Sigmoid colon (tissue), 7 donors: ENCODE data around the gene VAMP2. TPM values are rescaled to one million over a fixed set of nuclear protein-coding genes. Genes with fewer than 3 reads are reported as not detected.
A peak's percentile ranks its signal among the peaks of the same experiment; 100 is the strongest.

ENCODE experiments used
- DNase-seq: peaks from one replicate; pipeline ENCODE4 v3.0.0-alpha.2; 2019
- H3K27ac ChIP-seq, 4 donors: fragments of 200-600 bp; sonication (generic); one replicate each; pipeline ENCODE4 v1.5.1; 2016 to 2019; ENCODE audit warnings: mild to moderate bottlenecking in 1 of 4
- H3K27me3 ChIP-seq, 3 donors: fragments of 200-600 bp; sonication (generic); one replicate each; pipeline ENCODE4 v1.5.1; 2019; ENCODE audit warnings: mild to moderate bottlenecking in 1 of 3
- H3K36me3 ChIP-seq, 4 donors: fragments of 200-600 bp; sonication (generic); one replicate each; pipeline ENCODE4 v1.5.1; 2016 to 2019
- H3K4me1 ChIP-seq, 4 donors: fragments of 200-600 bp; sonication (generic); one replicate each; pipeline ENCODE4 v1.5.1; 2017 to 2019
- H3K4me3 ChIP-seq, 4 donors: fragments of 200-600 bp; sonication (generic); one replicate each; pipeline ENCODE4 v1.5.1; 2017 to 2019; ENCODE audit warnings: mild to moderate bottlenecking in 2 of 4, moderate library complexity in 1 of 4
- H3K9me3 ChIP-seq, 4 donors: fragments of 200-600 bp in 3 of 4; sonication (generic) in 3 of 4; one replicate each; pipeline versions ENCODE4 v1.5.1 to v1.6.1; 2013 to 2019
- CTCF ChIP-seq, 4 experiments: fragments of 450-650 bp in 3 of 4; fragments of 200-600 bp in 1 of 4; IDR thresholded peaks; one replicate each; pipeline ENCODE4 v1.5.1; 2016 to 2019; ENCODE audit warnings: antibody characterized with exemption in 4 of 4, mild to moderate bottlenecking in 3 of 4, moderate library complexity in 2 of 4
- EP300 ChIP-seq, 4 donors: sonication (generic); formaldehyde crosslinking; IDR thresholded peaks; one replicate each; pipeline ENCODE4 v1.6.1; 2017; ENCODE audit warnings: antibody characterized with exemption in 4 of 4
- POLR2A ChIP-seq, 2 donors: fragments of 450-650 bp; IDR thresholded peaks; one replicate each; pipeline ENCODE4 v1.6.1; 2016; ENCODE audit warnings: antibody characterized with exemption in 2 of 2, mild to moderate bottlenecking in 2 of 2, moderate library complexity in 2 of 2
- POLR2AphosphoS5 ChIP-seq, 4 donors: sonication (generic); formaldehyde crosslinking; IDR thresholded peaks; one replicate each; pipeline ENCODE4 v1.6.1; 2017; ENCODE audit warnings: antibody characterized with exemption in 4 of 4
- WGBS, 2 donors: extraction: QIAGEN DNeasy Blood & Tissue Kit; methylation state at CpG; one replicate each; pipeline ENCODE4 v1.1.7; 2013; 5-methylcytosine and 5-hydroxymethylcytosine counted together
- intact Hi-C: fragments of 100-400 bp; cut with DNase I; formaldehyde crosslinking; loops from one replicate; pipeline ENCODE4 v1.15.1; 2023
- polyA plus RNA-seq, 3 donors: library from polyadenylated mRNA; stranded (reverse); fragments of 200-250 nt; gene quantifications; one replicate each; pipeline ENCODE4 v1.2.3, GENCODE V29; 2013
- total RNA-seq, 4 donors: library from RNA; depleted of rRNA; stranded (reverse); fragments of >200 nt; gene quantifications; one replicate each; pipeline ENCODE4 v1.1.0, GENCODE V29; 2016
- donor health status: healthy with polysubstance abuse.
- donor health status: Bipolar disorder and iron deficiency.
- donor health status: healthy.

VAMP2 gene
- total and polyA plus RNA-seq, 7 donors, result 20.4 to 57.1 (median 29.6) TPM

- Histone ChIP-seq H3K4me1 (peaks cover 0 to 71% (median 67%) of the 10 kb centered on the region in 4 donors), H3K27ac (peak overlapping the region; percentile 72 to 76 (median 74)), H3K27me3 (peaks cover 12 to 61% (median 51%) of the 10 kb centered on the region in 3 donors), H3K9me3 (no peaks in the 10 kb centered on the region), H3K4me3 (peak overlapping the region; percentile 36 to 77 (median 58)), H3K36me3 (no peaks in the 10 kb centered on the region)
- peak; percentile 92 for DNase-seq
- intact Hi-C loops, result loop anchor here (2.0 kb wide), 1 partner anchor 33 kb away; no protein-coding TSS in a partner anchor
- TF ChIP-seq POLR2A (IDR thresholded peaks at IDR 0.05) (no peak), POLR2AphosphoS5 (IDR thresholded peaks at IDR 0.05) (peak in 2 of 4 donors; percentile 19 to 22)
- 1% methylated on average over 40 of the region's 40 CpGs for WGBS, 2 donors
Measured at GRCh38 chr17:8125154-8125946, 37.4 kb downstream of the VAMP2 start.

GRCh38 chr17:8124350-8125153 is 38.2 kb downstream of the VAMP2 start:
- intact Hi-C loops, result loop anchor here (2.0 to 5.0 kb wide), 2 partner anchors 34 to 53 kb away; partner anchors contain the start of gene TMEM107
- Histone ChIP-seq H3K27ac (no peak overlapping the region), H3K27me3 (peaks cover 12 to 58% (median 55%) of the 10 kb centered on the region in 3 donors), H3K36me3 (no peaks in the 10 kb centered on the region), H3K4me1 (peaks cover 0 to 73% (median 68%) of the 10 kb centered on the region in 4 donors), H3K4me3 (peak overlapping the region in 3 of 4 donors; percentile 40 to 53 (median 52)), H3K9me3 (no peaks in the 10 kb centered on the region)
- TF ChIP-seq EP300 (IDR thresholded peaks at IDR 0.05), result no peak
- TF ChIP-seq POLR2AphosphoS5 (IDR thresholded peaks at IDR 0.05), result no peak
- no peak for TF ChIP-seq CTCF (IDR thresholded peaks at IDR 0.05)
- TF ChIP-seq POLR2A (IDR thresholded peaks at IDR 0.05), result no peak
- WGBS, 2 donors, result 2 to 3% methylated on average over 24 of the region's 24 CpGs
- DNase-seq, result no peak

- DNase-seq, result peak; percentile 79
- TF ChIP-seq POLR2A (IDR thresholded peaks at IDR 0.05) (no peak), CTCF (IDR thresholded peaks at IDR 0.05) (no peak), EP300 (IDR thresholded peaks at IDR 0.05) (no peak), POLR2AphosphoS5 (IDR thresholded peaks at IDR 0.05) (no peak)
- Histone ChIP-seq H3K4me3 (peak within 1 kb of the TSS; percentile 27 to 53 (median 46)), H3K9me3 (no peaks in the 10 kb centered on the region), H3K36me3 (no peaks in the 10 kb centered on the region), H3K27ac (peak within 1 kb of the TSS in 1 of 4 donors; percentile 53), H3K27me3 (peaks cover 12 to 55% (median 53%) of the 10 kb centered on the region in 3 donors), H3K4me1 (peaks cover 0 to 74% (median 68%) of the 10 kb centered on the region in 4 donors)
- intact Hi-C loops, result loop anchor here (2.0 to 5.0 kb wide), 2 partner anchors 35 to 53 kb away; partner anchors contain the start of gene TMEM107
- 1% methylated on average over 29 of the region's 29 CpGs for WGBS, 2 donors
Measured at GRCh38 chr17:8123695-8124349, 38.9 kb downstream of the VAMP2 start, which contains the start of gene HES7. Gene HES7 (minus strand): TSS chr17:8124106. CDS start chr17:8124084, 22 bp downstream.

DNA sequence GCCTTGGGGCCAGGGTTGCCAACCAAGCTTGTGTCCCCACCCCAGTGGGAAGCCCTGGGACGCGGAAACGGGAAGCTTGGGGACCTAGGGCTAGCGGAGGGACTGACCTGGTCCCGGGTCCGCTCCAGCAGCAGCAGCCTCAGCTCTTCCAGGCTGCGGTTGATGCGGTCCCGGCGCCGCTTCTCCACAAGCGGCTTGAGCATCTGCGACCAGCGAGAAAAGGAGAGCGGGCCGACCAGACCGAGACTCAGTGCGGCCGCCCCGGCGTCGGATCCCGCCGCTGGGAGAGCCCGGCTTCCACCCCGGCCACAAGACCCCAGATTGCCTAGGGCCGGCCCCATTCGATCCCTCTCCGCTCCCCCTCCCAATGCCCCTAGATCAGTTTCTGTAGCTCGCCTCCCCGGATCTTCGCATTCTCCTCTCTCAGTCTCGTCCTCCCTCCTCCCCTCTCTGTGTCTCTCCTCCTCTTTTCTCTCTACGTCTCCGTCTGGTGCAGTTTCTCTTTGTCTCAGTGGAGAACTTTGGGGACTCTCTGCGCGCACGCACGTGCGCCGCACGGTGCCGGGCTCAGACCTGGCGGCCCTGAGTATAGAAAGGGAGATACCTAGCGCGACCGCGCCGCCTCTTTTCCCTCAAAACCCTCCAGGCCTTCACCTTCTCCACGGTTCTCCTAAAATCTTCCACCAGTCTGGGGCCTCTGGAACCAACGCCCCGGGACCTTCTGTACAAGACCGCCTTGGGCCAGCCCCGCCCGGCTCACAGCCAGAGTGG is 39.6 kb downstream of the VAMP2 start:
- no peak for DNase-seq
- H3K27ac ChIP-seq, result peak overlapping the region in 1 of 4 donors; percentile 53
- intact Hi-C loops, result loop anchor here (5.0 kb wide), 1 partner anchor 54 kb away; the partner anchor contains the start of gene TMEM107
- peaks cover 12 to 55% (median 53%) of the 10 kb centered on the region in 3 donors for H3K27me3 ChIP-seq
- H3K4me3 ChIP-seq, result peak overlapping the region; percentile 27 to 53 (median 46)
- no peaks in the 10 kb centered on the region for H3K9me3 ChIP-seq
- TF ChIP-seq POLR2A (IDR thresholded peaks at IDR 0.05), result no peak
- no peak for TF ChIP-seq EP300 (IDR thresholded peaks at IDR 0.05)
- no peak for TF ChIP-seq POLR2AphosphoS5 (IDR thresholded peaks at IDR 0.05)
- no peak for TF ChIP-seq CTCF (IDR thresholded peaks at IDR 0.05)
- WGBS, 2 donors, result 1% methylated on average over 55 of the region's 55 CpGs
- H3K36me3 ChIP-seq, result no peaks in the 10 kb centered on the region
- peaks cover 0 to 81% (median 75%) of the 10 kb centered on the region in 4 donors for H3K4me1 ChIP-seq
